Esophagus muscularis mucosa (tissue), 4 donors: ENCODE measurements around the gene SUFU. TPM values are rescaled to one million over a fixed set of nuclear protein-coding genes. Genes with fewer than 3 reads are reported as not detected.

Source experiments
- DNase-seq: peaks from one replicate; pipeline ENCODE4 v3.0.0-alpha.2; 2017; ENCODE audit errors: extremely low spot score
- H3K27ac ChIP-seq, 4 donors: fragments of 200-600 bp; sonication (generic); replicated peaks in 1 of 4; 1 replicate in 3 of 4; 2 replicates in 1 of 4; pipeline ENCODE4 v1.5.1; 2016 to 2019; ENCODE audit warnings: mild to moderate bottlenecking in 1 of 4
- H3K27me3 ChIP-seq, 4 donors: fragments of 200-600 bp; sonication (generic); one replicate each; pipeline versions ENCODE4 v1.5.1 to v1.6.0; 2016 to 2019
- H3K36me3 ChIP-seq, 4 donors: fragments of 200-600 bp; sonication (generic); one replicate each; pipeline ENCODE4 v1.5.1; 2016 to 2019
- H3K4me1 ChIP-seq, 4 donors: fragments of 200-600 bp; sonication (generic); one replicate each; pipeline ENCODE4 v1.5.1; 2016 to 2019
- H3K4me3 ChIP-seq, 4 donors: fragments of 200-600 bp; sonication (generic); 1 replicate in 2 of 4; 2 replicates in 2 of 4; pipeline ENCODE4 v1.5.1; 2016 to 2019; ENCODE audit warnings: mild to moderate bottlenecking in 4 of 4, moderate library complexity in 1 of 4
- H3K9me3 ChIP-seq, 4 donors: fragments of 200-600 bp; sonication (generic); 1 replicate in 3 of 4; 2 replicates in 1 of 4; pipeline ENCODE4 v1.5.1; 2016 to 2019
- EP300 ChIP-seq: sonication (generic); formaldehyde crosslinking; IDR thresholded peaks from one replicate; pipeline ENCODE4 v1.6.1; 2017; ENCODE audit warnings: antibody characterized with exemption
- POLR2A ChIP-seq: fragments of 450-650 bp; IDR thresholded peaks from one replicate; pipeline ENCODE4 v1.6.1; 2017; ENCODE audit warnings: antibody characterized with exemption, moderate library complexity, mild to moderate bottlenecking, low read depth
- POLR2AphosphoS5 ChIP-seq, 2 donors: sonication (generic); formaldehyde crosslinking; IDR thresholded peaks; one replicate each; pipeline ENCODE4 v1.6.1; 2017; ENCODE audit warnings: antibody characterized with exemption in 2 of 2
- WGBS: methylation state at CpG from one replicate; pipeline ENCODE4 v1.1.5; 2018; 5-methylcytosine and 5-hydroxymethylcytosine counted together
- intact Hi-C: fragments of 100-400 bp; cut with DNase I; formaldehyde crosslinking; loops from one replicate; pipeline ENCODE4 v1.15.1; 2023
- total RNA-seq, 4 donors: library from RNA; depleted of rRNA; stranded (reverse); fragments of >200 nt; gene quantifications; one replicate each; pipeline versions ENCODE4 v1.1.0 to v1.2.1, GENCODE V29; 2016
- TF ChIP-seq, protein P1 (sequence below), 3 experiments: fragments of 200-600 bp in 2 of 3; fragments of 450-650 bp in 1 of 3; sonication (generic) in 2 of 3; IDR thresholded peaks; one replicate each; pipeline ENCODE4 v1.5.1; 2017 to 2019; ENCODE audit warnings: antibody characterized with exemption in 3 of 3, mild to moderate bottlenecking in 2 of 3, moderate library complexity in 1 of 3

Gene SUFU
- total RNA-seq, 4 donors from 2014 or later, result 5.0 to 11.7 (median 10.1) TPM

DNA sequence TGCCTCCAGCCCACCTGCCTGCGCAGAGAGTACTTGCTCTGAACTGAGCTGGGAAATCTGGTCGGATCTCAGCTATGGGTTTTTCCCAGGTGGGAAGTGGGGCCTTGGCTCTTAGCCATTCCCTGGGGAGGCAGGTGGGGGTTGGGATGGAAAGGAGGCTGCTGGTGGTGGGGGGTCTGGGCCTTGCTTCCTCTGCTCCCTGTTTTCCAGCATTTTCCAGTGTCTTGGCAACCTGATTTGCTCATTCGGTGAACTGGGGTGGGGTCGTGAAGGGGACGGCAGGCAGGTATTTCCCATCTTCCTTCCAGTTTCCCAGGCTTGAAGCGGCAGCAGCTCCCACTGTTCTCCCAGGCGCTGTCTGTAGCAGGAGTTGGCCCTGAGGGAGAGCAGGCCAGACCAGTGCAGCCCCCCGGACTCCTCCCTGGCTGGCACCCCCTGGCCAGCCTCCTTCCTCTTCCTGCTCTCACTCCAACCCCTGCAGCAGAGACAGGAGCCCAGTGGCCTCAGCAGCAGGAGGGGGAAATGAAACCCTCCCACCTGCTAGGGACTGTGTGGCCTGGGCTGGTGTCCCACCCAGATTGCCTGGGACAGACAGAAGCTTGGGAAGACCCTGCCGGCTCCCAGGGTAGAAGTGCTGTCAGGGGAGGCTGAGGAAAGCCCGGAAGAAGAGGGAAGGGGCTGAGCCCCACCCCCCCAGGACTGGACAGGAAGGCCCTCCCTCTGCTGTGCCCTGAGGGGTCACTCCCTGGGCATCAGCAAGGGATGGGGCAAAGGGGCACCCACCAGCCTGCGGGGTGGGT is 147.1 kb downstream of the SUFU start:
- Histone ChIP-seq H3K27me3 (no peaks in the 10 kb centered on the region), H3K9me3 (no peaks in the 10 kb centered on the region), H3K4me3 (peak overlapping the region in 3 of 4 donors; percentile 0 to 97 (median 9)), H3K4me1 (peaks cover 69 to 88% (median 85%) of the 10 kb centered on the region in 4 donors), H3K36me3 (peaks cover 23 to 67% (median 46%) of the 10 kb centered on the region in 4 donors), H3K27ac (peak overlapping the region; percentile 36 to 100 (median 77))
- TF ChIP-seq EP300, result no peak
- TF ChIP-seq, protein P1, sequence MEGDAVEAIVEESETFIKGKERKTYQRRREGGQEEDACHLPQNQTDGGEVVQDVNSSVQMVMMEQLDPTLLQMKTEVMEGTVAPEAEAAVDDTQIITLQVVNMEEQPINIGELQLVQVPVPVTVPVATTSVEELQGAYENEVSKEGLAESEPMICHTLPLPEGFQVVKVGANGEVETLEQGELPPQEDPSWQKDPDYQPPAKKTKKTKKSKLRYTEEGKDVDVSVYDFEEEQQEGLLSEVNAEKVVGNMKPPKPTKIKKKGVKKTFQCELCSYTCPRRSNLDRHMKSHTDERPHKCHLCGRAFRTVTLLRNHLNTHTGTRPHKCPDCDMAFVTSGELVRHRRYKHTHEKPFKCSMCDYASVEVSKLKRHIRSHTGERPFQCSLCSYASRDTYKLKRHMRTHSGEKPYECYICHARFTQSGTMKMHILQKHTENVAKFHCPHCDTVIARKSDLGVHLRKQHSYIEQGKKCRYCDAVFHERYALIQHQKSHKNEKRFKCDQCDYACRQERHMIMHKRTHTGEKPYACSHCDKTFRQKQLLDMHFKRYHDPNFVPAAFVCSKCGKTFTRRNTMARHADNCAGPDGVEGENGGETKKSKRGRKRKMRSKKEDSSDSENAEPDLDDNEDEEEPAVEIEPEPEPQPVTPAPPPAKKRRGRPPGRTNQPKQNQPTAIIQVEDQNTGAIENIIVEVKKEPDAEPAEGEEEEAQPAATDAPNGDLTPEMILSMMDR (IDR thresholded peaks at IDR 0.05), result no peak
- no peak for TF ChIP-seq POLR2AphosphoS5 (IDR thresholded peaks at IDR 0.05)
- no peak for TF ChIP-seq POLR2A
- DNase-seq, result no peak
- 56% methylated on average over 9 of the region's 11 CpGs for WGBS
- intact Hi-C loops, result no loop called here

DNA sequence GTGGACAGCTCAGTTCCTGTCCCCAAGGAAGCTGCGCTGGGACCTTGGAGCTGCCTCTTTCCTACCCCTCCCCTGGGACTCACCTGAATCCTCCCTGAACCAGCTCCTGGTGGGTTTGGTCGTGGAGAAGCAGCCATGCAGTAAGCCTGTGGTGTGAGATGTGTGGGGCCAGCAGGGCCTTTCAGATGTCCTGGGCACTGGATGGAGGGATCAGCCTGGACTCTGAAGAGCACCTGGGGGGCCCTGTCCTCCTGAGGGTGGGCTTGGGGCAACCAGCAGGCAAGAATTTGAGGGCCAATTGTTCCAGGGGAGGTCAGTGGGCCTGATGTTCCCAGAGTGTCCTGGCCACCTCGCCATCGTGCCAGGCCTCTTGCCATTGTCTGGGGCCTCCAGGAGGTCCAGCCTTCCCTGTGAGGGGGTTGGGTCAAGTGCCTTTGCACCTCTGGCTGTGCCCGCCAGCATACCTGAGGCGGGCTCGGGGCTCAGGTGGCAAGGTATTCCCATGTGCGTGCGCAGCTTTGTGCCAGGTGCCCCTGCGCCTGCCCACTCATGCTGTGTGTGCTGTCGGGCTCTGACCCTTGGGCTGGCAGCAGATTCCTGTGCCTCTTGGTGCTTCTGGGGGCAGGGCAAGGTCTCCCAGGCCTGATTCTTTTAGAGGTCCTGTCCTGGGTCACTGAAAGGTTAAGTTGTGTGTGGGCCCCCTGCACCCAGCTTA is 147.8 kb downstream of the SUFU start:
- Histone ChIP-seq H3K36me3 (peaks cover 31 to 75% (median 54%) of the 10 kb centered on the region in 4 donors), H3K9me3 (no peaks in the 10 kb centered on the region), H3K4me3 (no peak overlapping the region), H3K4me1 (peaks cover 69 to 84% (median 79%) of the 10 kb centered on the region in 4 donors), H3K27me3 (no peaks in the 10 kb centered on the region), H3K27ac (peak overlapping the region; percentile 36 to 100 (median 77))
- intact Hi-C loops, result no loop called here
- TF ChIP-seq EP300, result no peak
- TF ChIP-seq, protein P1 (IDR thresholded peaks at IDR 0.05), result no peak
- no peak for TF ChIP-seq POLR2A
- 75% methylated on average over 4 of the region's 11 CpGs for WGBS
- DNase-seq, result no peak

DNA sequence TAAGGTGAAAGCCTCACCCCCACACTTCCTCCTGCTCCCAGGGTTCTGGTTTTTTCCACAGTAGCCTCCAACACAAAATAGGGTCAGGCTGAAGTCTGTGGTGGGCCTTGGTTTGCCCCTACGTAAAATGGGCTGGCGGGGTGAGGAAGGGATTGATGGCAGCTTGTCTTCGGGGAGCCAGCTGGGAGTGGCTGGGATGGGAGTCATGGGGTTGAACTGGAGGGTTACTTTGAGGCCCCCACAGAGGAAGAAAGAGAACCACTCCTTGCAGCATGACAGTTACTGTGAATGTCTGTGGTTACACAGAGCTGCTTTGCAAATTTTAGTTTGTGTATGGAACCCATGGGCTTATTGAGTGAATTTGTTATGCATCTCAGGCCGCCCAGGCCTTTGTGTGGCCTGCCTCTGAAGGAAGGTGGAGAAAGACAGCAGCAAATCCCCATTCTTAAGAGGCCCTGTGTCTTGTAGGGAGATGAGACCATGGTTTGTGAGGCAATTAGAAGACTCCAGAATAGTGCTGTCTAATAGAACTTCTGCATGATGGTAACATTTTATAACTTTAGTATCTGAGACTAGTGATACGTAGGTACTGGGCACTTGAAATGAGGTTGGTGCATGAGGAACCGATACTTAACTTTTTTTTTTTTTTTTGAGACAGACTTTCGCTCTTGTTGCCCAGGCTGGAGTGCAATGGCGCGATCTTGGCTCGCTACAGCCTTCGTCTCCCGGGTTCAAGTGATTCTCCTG is 148.6 kb downstream of the SUFU start:
- H3K9me3 ChIP-seq, result no peaks in the 10 kb centered on the region
- intact Hi-C loops, result no loop called here
- H3K36me3 ChIP-seq, result peaks cover 38 to 82% (median 61%) of the 10 kb centered on the region in 4 donors
- no peak for TF ChIP-seq POLR2AphosphoS5 (IDR thresholded peaks at IDR 0.05)
- TF ChIP-seq POLR2A, result no peak
- TF ChIP-seq EP300, result no peak
- TF ChIP-seq, protein P1 (IDR thresholded peaks at IDR 0.05), result no peak
- H3K4me3 ChIP-seq, result no peak overlapping the region
- H3K27me3 ChIP-seq, result no peaks in the 10 kb centered on the region
- 83% methylated on average over 10 of the region's 12 CpGs for WGBS
- H3K4me1 ChIP-seq, result peaks cover 66 to 84% (median 78%) of the 10 kb centered on the region in 4 donors
- peak overlapping the region; percentile 19 to 100 (median 44) for H3K27ac ChIP-seq
- no peak for DNase-seq

DNA sequence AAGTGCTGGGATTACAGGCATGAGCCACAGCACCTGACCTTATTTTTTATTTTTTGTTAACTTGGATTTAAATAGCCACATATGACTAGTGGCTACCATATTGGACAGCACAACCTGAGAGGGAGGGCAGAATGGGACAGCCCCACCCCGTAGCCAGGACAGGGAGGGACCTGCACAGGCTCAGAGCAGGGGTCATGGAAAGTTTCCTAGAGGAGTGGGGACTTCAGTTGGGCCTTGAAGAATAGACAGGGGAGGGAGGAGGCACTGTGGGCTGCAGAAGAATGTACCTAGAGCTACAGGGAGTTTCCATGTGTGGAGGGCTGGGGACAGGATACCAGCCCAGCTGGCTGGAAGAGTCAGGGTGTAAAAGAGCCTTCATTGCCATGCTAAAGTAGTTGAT is 149.3 kb downstream of the SUFU start:
- DNase-seq, result no peak
- intact Hi-C loops, result no loop called here
- H3K4me1 ChIP-seq, result peaks cover 64 to 84% (median 77%) of the 10 kb centered on the region in 4 donors
- 90% methylated on average over 1 of the region's 1 CpG for WGBS
- H3K36me3 ChIP-seq, result peaks cover 38 to 86% (median 66%) of the 10 kb centered on the region in 4 donors
- H3K9me3 ChIP-seq, result no peaks in the 10 kb centered on the region
- H3K4me3 ChIP-seq, result no peak overlapping the region
- TF ChIP-seq POLR2AphosphoS5 (IDR thresholded peaks at IDR 0.05) (no peak), EP300 (no peak), POLR2A (no peak)
- TF ChIP-seq, protein P1 (IDR thresholded peaks at IDR 0.05), result no peak
- H3K27ac ChIP-seq, result peak overlapping the region in 1 of 4 donors; percentile 30
- H3K27me3 ChIP-seq, result no peaks in the 10 kb centered on the region
